Fibroblast of mammary gland (primary cell): ENCODE measurements around the gene ZNF618.

ENCODE experiments used
- DNase-seq: peaks from one replicate; pipeline ENCODE4 v3.0.0-alpha.2; 2010; ENCODE audit warnings: low read depth
- H3K4me3 ChIP-seq: 2 replicates; pipeline ENCODE4 v1.5.1; 2011; ENCODE audit warnings: low read depth, mild to moderate bottlenecking, low read length, moderate library complexity; ENCODE audit not compliant: control insufficient read depth
- CTCF ChIP-seq: conservative IDR thresholded peaks from 2 replicates; pipeline ENCODE4 v1.5.1; 2011; ENCODE audit warnings: low read depth, low read length, inconsistent platforms; ENCODE audit not compliant: control insufficient read depth, insufficient read depth

Gene ZNF618

GRCh38 chr9:113906411-113907110 is 30.5 kb downstream of the ZNF618 start:
- H3K4me3 ChIP-seq: no peak overlapping the region
- no peak for TF ChIP-seq CTCF
- peak; percentile 68 for DNase-seq

- H3K4me3 ChIP-seq: no peak overlapping the region
- no peak for TF ChIP-seq CTCF
- DNase-seq: no peak
Measured at GRCh38 chr9:113907282-113907681, 31.2 kb downstream of the ZNF618 start.

- no peak overlapping the region for H3K4me3 ChIP-seq
- no peak for DNase-seq
- no peak for TF ChIP-seq CTCF
Measured at GRCh38 chr9:113909421-113909820, 33.3 kb downstream of the ZNF618 start.

GRCh38 chr9:113910036-113910639 is 34.0 kb downstream of the ZNF618 start:
- DNase-seq: no peak
- H3K4me3 ChIP-seq: no peak overlapping the region
- TF ChIP-seq CTCF: no peak

- TF ChIP-seq CTCF: no peak
- no peak for DNase-seq
Measured at GRCh38 chr9:113911850-113912557, 35.9 kb downstream of the ZNF618 start.

GRCh38 chr9:113912816-113913215 is 36.7 kb downstream of the ZNF618 start:
- no peak overlapping the region for H3K4me3 ChIP-seq
- DNase-seq: peak; percentile 17

More at GRCh38 chr9:113911850-113912557, 35.9 kb downstream of the ZNF618 start:
- H3K4me3 ChIP-seq: no peak overlapping the region

More at GRCh38 chr9:113912816-113913215, 36.7 kb downstream of the ZNF618 start:
- no peak for TF ChIP-seq CTCF
